NCI-H748 treated with DMSO at 0.1 percent for 48 hours (cell line): Measurements from ENCODE around the gene SDR39U1.
"Not testable (repeated sequence)": the region's sequence is repeated elsewhere in the genome, so short reads cannot be mapped to it uniquely, and the experiment has no call there.

ENCODE experiments used
- DNase-seq: peaks from one replicate; lab custom pipeline; 2025; lab: John Stamatoyannopoulos, UW

The SDR39U1 gene, protein sequence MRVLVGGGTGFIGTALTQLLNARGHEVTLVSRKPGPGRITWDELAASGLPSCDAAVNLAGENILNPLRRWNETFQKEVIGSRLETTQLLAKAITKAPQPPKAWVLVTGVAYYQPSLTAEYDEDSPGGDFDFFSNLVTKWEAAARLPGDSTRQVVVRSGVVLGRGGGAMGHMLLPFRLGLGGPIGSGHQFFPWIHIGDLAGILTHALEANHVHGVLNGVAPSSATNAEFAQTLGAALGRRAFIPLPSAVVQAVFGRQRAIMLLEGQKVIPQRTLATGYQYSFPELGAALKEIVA

DNA sequence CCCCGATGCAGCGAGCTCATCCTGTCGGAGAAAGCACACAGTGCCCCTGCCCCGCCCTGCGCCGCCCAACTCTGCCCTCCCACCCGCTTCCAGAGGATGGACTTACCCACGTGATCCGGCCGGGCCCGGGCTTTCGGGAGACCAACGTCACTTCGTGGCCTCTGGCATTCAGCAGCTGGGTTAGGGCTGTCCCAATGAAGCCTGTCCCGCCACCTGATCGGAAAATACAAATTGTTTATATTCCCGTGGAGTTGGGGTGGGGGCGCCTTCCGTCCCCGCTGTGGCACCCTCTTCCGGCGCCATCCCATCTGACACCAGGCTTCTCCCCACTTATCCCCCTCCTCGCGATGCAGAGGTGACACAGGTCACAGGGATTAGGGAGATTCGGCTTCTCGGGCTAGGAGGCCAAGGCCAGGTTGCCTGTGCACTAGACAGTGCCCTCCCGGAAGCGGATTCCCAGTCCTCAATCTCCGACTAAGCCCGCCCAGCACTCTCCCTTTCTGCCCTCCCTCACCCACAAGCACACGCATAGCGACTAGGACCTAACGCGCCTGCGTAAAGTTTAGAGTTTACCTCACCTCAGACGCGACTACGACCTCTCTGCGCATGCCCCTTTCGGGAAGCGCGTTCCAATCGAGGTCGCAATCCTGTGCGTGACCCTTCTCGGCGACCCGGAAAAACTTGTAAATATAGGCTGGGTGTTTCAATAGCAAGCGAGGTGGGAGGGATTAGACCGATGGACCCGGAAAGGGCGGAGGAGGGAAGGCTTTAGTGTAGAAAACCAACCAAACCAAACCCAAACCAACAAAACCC lies at the start of gene SDR39U1:
Gene SDR39U1, minus strand, starts transcription at position 537 of the 813 bp plus-strand sequence. Its CDS starts 7 bp downstream, at position 530.
- peak; percentile 97 for DNase-seq

DNA sequence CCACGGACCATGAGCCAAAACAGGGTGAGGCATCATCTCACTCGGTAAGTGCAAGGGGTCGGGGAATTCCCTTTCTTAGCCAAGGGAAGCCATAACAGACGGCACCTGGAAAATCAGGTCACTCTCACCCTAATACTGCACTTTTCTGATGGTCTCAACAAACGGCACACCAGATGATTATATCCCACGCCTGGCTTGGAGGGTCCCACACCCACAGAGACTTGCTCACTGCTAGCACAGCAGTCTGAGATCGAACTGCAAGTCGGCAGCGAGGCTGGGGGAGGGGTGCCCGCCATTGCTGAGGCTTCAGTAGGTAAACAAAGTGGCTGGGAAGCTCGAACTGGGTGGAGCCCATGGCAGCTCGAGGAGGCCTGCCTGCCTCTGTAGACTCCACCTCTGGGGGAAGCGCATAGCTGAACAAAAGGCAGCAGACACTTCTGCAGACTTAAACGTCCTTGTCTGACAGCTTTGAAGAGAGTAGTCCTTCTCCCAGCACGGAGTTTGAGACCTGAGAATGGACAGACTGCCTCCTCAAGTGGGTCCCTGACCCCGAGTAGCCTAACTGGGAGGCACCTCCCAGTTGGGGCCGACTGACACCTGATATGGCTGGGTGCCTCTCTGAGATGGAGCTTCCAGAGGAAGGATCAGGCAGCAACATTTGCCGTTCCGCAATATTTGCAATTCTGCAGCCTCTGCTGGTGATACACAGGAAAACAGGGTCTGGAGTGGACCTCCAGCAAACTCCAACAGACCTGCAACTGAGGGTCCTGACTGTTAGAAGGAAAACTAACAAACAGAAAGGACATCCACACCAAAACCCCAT lies 49.2 kb upstream of the SDR39U1 start:
- DNase-seq: not testable (repeated sequence)

DNA sequence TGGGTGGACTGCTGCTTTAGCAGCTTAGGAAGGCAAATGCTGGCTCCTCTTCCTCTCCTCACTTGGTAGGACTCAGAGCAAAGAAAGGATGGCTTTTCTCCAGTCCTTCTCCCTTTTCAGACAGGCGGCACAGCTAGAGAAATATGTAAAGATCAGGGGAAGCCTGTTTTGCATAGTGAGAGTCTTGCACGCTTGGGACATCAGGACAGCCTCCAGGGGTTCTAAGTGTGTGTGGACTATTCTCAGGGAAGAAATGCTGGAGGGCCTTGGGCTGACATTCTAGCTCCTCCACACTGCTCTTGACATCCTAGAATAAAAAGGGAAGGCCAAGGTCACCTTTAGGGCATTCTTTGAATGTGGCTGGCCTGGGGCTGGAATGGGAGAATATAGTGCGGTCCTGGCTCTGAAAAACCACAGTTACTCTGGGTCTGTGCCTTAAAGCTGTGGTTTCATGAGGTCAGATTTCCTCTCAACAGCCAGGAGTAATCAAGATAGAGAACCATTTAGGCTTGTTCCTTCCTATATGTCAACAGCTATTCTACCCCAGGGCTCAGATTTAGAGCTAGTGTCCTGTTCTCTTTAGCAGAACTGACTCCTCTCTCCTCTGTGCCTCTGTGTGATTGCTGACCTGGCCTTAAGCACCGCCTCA lies 41.2 kb upstream of the SDR39U1 start:
- DNase-seq: no peak

DNA sequence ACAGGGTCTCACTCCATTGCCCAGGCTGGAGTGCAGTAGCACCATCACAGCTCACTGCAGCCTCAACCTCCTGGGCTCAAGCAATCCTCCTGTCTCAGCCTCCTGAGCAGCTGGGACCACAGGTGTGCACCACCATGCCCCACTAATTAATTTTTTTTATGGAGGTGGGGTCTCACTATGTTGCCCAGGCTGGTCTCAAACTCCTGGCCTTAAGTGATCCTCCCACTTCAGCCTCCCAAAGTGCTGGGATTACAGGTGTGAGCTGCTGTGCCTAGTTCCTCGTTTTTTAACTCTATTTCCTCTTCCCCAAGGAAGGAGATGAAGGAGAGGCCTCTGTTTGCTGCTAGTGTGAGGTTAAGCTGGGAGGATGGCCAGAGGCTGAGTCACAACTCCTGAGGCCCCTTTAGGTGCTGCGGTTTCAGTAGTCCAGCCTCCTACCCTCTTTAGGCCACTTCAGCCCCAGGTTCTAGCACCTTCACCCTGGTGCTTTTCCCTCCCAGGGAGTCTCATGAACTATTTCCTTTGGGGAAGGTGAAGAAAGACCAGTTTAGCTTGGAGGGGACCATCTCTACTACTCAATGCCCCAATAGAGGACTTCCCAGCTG lies 40.2 kb upstream of the SDR39U1 start:
- not testable (repeated sequence) for DNase-seq

DNA sequence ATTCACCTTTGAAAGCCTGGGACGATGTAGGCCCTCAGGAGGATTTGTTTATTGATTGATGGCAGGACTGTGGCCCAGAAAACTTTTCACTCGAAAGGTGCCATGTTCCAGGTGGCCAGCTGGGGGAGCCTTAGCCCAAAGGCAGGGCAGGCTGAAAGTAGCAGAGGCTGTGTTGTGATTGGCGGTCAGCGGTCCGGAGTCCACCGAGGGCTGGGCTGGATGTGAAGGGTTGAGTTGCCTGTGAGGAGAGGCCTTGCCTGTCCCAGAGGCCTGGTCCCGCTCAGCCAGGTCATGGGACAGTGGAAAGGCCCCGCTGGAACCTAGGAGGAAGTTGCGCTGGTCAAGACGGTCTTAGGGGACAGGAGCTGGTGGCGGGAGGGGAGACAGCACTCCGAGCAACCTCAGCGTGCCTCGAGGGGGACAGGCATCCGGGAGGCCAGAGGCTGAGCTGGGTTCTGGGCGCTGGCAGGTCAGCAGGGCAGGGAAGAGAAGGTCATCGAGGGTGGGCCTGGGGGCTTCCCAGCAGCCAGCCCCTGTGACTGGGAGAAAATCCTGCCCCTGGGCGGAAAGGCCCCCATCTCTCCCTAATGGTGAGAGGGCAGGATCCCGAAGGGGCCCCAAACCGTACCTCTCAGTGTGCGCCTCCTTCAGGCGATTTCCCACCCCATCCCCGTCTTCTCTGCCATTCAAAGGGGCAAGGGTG lies 39.2 kb upstream of the SDR39U1 start:
- DNase-seq: peak; percentile 10

DNA sequence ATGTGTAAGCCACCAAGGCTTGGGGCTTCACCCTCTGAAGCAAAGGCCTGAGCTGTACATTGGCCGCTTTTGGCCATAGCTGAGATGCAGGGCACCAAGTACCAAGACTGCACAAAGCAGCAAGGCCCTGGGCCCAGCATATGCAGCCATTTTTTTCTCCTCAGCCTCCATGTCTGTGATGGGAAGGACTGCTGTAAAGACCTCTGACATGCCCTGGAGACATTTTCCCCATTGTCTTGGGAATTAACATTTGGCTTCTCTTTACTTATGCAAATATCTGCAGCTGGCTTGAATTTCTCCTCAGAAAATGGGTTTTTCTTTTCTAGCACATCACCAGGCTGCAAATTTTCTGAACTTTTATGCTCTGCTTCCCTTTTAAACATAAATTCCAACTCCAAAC lies 37.4 kb upstream of the SDR39U1 start:
- not testable (repeated sequence) for DNase-seq

DNA sequence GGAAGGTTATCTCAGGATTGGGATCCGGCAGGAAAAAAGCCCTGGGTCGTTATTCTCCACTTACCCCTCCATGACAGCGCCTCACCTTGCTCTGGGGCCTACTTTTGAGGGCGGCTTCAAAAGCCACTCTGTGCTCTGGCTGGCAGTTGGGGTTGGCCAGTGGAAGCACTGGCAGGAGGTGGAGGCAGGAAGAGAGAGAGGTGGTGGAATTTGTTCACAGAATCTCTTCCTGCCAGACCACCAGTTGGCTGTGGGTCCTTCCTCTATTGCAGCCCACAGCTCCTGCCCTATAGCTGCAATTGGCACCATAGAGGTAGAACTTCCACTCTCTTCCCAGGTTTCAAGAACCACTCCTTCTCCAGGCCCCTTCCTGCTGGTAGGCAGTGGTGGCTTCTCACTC lies 32.7 kb upstream of the SDR39U1 start:
- DNase-seq: no peak

DNA sequence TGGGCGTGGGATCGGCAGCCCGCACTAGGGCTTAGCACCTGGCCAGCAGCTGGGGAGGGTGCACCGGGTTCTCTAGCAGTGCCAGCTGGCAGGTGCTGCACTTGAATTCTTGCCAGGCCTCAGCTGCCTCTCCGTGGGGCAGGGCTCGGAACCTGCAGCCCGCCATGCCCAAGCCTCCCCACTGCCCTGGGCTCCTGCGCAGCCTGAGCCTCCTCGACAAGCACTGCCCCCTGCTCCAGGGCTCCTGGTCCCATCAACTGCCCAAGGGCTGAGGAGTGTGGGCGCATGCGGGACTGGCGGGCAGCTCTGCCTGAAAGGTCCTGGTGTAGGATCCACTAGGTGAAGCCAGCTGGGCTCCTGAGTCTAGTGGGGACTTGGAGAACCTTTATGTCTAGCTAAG lies 30.6 kb upstream of the SDR39U1 start:
- no peak for DNase-seq

GRCh38 chr14:24470450-24470849 lies 27.9 kb upstream of the SDR39U1 start:
- DNase-seq: not testable (repeated sequence)

- no peak for DNase-seq
Measured at GRCh38 chr14:24465805-24466204, 23.2 kb upstream of the SDR39U1 start.

DNA sequence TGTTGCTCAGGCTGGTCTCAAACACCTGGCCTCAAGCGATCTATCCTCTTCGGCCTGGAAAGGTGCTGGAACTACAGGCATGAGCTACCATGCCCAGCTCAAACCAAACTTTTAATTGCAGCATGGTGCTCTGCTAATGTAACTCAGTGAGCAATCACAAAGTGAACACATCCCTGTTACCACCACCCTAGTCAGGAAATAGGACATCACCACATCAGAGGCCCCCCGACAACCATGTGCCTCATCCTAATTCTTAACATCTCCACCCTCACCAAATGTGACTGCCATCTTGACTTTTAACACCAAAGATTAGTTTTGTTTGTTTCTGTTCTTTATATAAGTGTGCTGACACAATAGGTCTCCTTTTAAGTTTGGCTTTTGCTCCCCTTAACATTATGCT lies 22.8 kb upstream of the SDR39U1 start:
- no peak for DNase-seq

- no peak for DNase-seq
Measured at GRCh38 chr14:24463884-24464785, 21.6 kb upstream of the SDR39U1 start.

GRCh38 chr14:24463017-24463883 lies 20.7 kb upstream of the SDR39U1 start:
- no peak for DNase-seq

- DNase-seq: no peak
Measured at GRCh38 chr14:24461336-24461735, 18.8 kb upstream of the SDR39U1 start.

GRCh38 chr14:24459331-24459730 lies 16.8 kb upstream of the SDR39U1 start:
- no peak for DNase-seq

GRCh38 chr14:24458736-24459135 lies 16.2 kb upstream of the SDR39U1 start:
- no peak for DNase-seq

- DNase-seq: no peak
Measured at GRCh38 chr14:24456980-24457379, 14.4 kb upstream of the SDR39U1 start.

- DNase-seq: not testable (repeated sequence)
Measured at GRCh38 chr14:24450828-24451227, 8.3 kb upstream of the SDR39U1 start.
